Activated CD4-positive, alpha-beta memory T cell treated with anti-CD3 and anti-CD28 coated beads, Interleukin-2, amount 10 ng/mL, durations not matched to agents 7 days and 5 days (primary cell): ENCODE results near the gene MYO5B. TPM values are rescaled to one million over a fixed set of nuclear protein-coding genes. Genes with fewer than 3 reads are reported as not detected.

Experiments used
- CTCF ChIA-PET: fragments of 350-600 bp; sonication (Branson Sonifier 250); formaldehyde crosslinking; loops from one replicate; lab custom pipeline; 2021; ENCODE audit warnings: antibody characterized with exemption, inconsistent platforms; lab: Charles Lee
- POLR2A ChIA-PET: fragments of 350-600 bp; sonication (Branson Sonifier 250); formaldehyde crosslinking; loops from one replicate; lab custom pipeline; 2021; ENCODE audit warnings: antibody characterized with exemption; lab: Charles Lee
- DNase-seq: peaks from one replicate; pipeline ENCODE4 v3.0.0-alpha.2; 2020
- H3K27ac Mint-ChIP-seq: one replicate; pipeline ENCODE4 v1.8.0; 2021; ENCODE audit warnings: mild to moderate bottlenecking, mixed read lengths
- H3K27me3 Mint-ChIP-seq: one replicate; pipeline ENCODE4 v1.8.0; 2021; ENCODE audit warnings: mixed read lengths
- H3K36me3 Mint-ChIP-seq: one replicate; pipeline ENCODE4 v1.8.0; 2021; ENCODE audit warnings: low read depth, mixed read lengths
- H3K4me1 Mint-ChIP-seq: one replicate; pipeline ENCODE4 v1.8.0; 2021; ENCODE audit warnings: mixed read lengths
- H3K4me3 Mint-ChIP-seq: one replicate; pipeline ENCODE4 v1.8.0; 2021; ENCODE audit warnings: mild to moderate bottlenecking, mixed read lengths
- H3K9me3 Mint-ChIP-seq: one replicate; pipeline ENCODE4 v1.8.0; 2021; ENCODE audit warnings: mixed read lengths
- total RNA-seq, 2 experiments: library from RNA; stranded (reverse); gene quantifications; one replicate each; pipeline ENCODE4 v1.2.3, GENCODE V29; 2021

MYO5B gene
- total RNA-seq, 2 experiments from 2014 or later = not detected

GRCh38 chr18:49936821-49937220 is 258.1 kb downstream of the MYO5B start:
- Mint-ChIP-seq H3K4me1 (no peaks in the 10 kb centered on the region), H3K4me3 (no peak overlapping the region), H3K27me3 (peaks cover 14% of the 10 kb centered on the region), H3K9me3 (no peaks in the 10 kb centered on the region), H3K27ac (no peak overlapping the region), H3K36me3 (no peaks in the 10 kb centered on the region)
- DNase-seq = no peak
- CTCF ChIA-PET = no interaction called here
- POLR2A ChIA-PET = no interaction called here

- Mint-ChIP-seq H3K4me3 (no peak overlapping the region), H3K27me3 (peaks cover 12% of the 10 kb centered on the region), H3K36me3 (no peaks in the 10 kb centered on the region), H3K4me1 (no peaks in the 10 kb centered on the region), H3K9me3 (no peaks in the 10 kb centered on the region), H3K27ac (no peak overlapping the region)
- ChIA-PET CTCF (no interaction called here), POLR2A (interaction anchor here (1.0 kb wide), 1 partner anchor 75 kb away, joined by 3 read pairs; no protein-coding TSS in a partner anchor)
- no peak for DNase-seq
These were observed 259.7 kb downstream of the MYO5B start for GRCh38 chr18:49935215-49935614.

- CTCF ChIA-PET = no interaction called here
- H3K4me1 Mint-ChIP-seq = no peaks in the 10 kb centered on the region
- no peaks in the 10 kb centered on the region for H3K9me3 Mint-ChIP-seq
- H3K4me3 Mint-ChIP-seq = no peak overlapping the region
- POLR2A ChIA-PET = interaction anchor here (1.0 kb wide), 1 partner anchor 74 kb away, joined by 3 read pairs; no protein-coding TSS in a partner anchor
- H3K27ac Mint-ChIP-seq = no peak overlapping the region
- no peak for DNase-seq
- H3K36me3 Mint-ChIP-seq = no peaks in the 10 kb centered on the region
- peaks cover 14% of the 10 kb centered on the region for H3K27me3 Mint-ChIP-seq
These were observed 260.5 kb downstream of the MYO5B start for GRCh38 chr18:49934457-49934856.

- H3K27ac Mint-ChIP-seq = no peak overlapping the region
- H3K4me3 Mint-ChIP-seq = no peak overlapping the region
- H3K9me3 Mint-ChIP-seq = no peaks in the 10 kb centered on the region
- peaks cover 12% of the 10 kb centered on the region for H3K27me3 Mint-ChIP-seq
- DNase-seq = no peak
- ChIA-PET POLR2A (no interaction called here), CTCF (no interaction called here)
- no peaks in the 10 kb centered on the region for H3K4me1 Mint-ChIP-seq
- H3K36me3 Mint-ChIP-seq = no peaks in the 10 kb centered on the region
These were observed 261.3 kb downstream of the MYO5B start for GRCh38 chr18:49933530-49934128.

- ChIA-PET POLR2A (no interaction called here), CTCF (no interaction called here)
- Mint-ChIP-seq H3K4me1 (no peaks in the 10 kb centered on the region), H3K9me3 (no peaks in the 10 kb centered on the region), H3K36me3 (no peaks in the 10 kb centered on the region), H3K27ac (no peak overlapping the region), H3K4me3 (no peak overlapping the region), H3K27me3 (peaks cover 17% of the 10 kb centered on the region)
- DNase-seq = no peak
These were observed 263.2 kb downstream of the MYO5B start for GRCh38 chr18:49931760-49932159.

- no peak overlapping the region for H3K27ac Mint-ChIP-seq
- peaks cover 20% of the 10 kb centered on the region for H3K27me3 Mint-ChIP-seq
- ChIA-PET POLR2A (no interaction called here), CTCF (no interaction called here)
- H3K9me3 Mint-ChIP-seq = no peaks in the 10 kb centered on the region
- no peaks in the 10 kb centered on the region for H3K36me3 Mint-ChIP-seq
- H3K4me1 Mint-ChIP-seq = no peaks in the 10 kb centered on the region
- no peak overlapping the region for H3K4me3 Mint-ChIP-seq
- no peak for DNase-seq
These were observed 263.8 kb downstream of the MYO5B start for GRCh38 chr18:49931179-49931578.

GRCh38 chr18:49926106-49926745 is 268.7 kb downstream of the MYO5B start:
- ChIA-PET CTCF (no interaction called here), POLR2A (no interaction called here)
- Mint-ChIP-seq H3K4me1 (no peaks in the 10 kb centered on the region), H3K27ac (no peak overlapping the region), H3K9me3 (no peaks in the 10 kb centered on the region), H3K4me3 (no peak overlapping the region), H3K36me3 (no peaks in the 10 kb centered on the region), H3K27me3 (peaks cover 25% of the 10 kb centered on the region)
- no peak for DNase-seq

- no peaks in the 10 kb centered on the region for H3K4me1 Mint-ChIP-seq
- no peaks in the 10 kb centered on the region for H3K9me3 Mint-ChIP-seq
- H3K27me3 Mint-ChIP-seq = peaks cover 38% of the 10 kb centered on the region
- no peak overlapping the region for H3K27ac Mint-ChIP-seq
- ChIA-PET POLR2A (no interaction called here), CTCF (no interaction called here)
- DNase-seq = no peak
- H3K36me3 Mint-ChIP-seq = no peaks in the 10 kb centered on the region
- no peak overlapping the region for H3K4me3 Mint-ChIP-seq
These were observed 270.5 kb downstream of the MYO5B start for GRCh38 chr18:49924293-49924983.

GRCh38 chr18:49922228-49922627 is 272.7 kb downstream of the MYO5B start:
- no peak for DNase-seq
- CTCF ChIA-PET = no interaction called here
- Mint-ChIP-seq H3K36me3 (no peaks in the 10 kb centered on the region), H3K4me1 (no peaks in the 10 kb centered on the region), H3K9me3 (no peaks in the 10 kb centered on the region), H3K27me3 (peaks cover 43% of the 10 kb centered on the region), H3K27ac (no peak overlapping the region), H3K4me3 (no peak overlapping the region)
- POLR2A ChIA-PET = no interaction called here

- no peak for DNase-seq
- Mint-ChIP-seq H3K27ac (no peak overlapping the region), H3K36me3 (no peaks in the 10 kb centered on the region), H3K4me3 (no peak overlapping the region), H3K4me1 (no peaks in the 10 kb centered on the region), H3K9me3 (no peaks in the 10 kb centered on the region), H3K27me3 (peaks cover 39% of the 10 kb centered on the region)
- ChIA-PET CTCF (interaction anchor here (0.7 kb wide), 1 partner anchor 268 kb away, joined by 4 read pairs; no protein-coding TSS in a partner anchor), POLR2A (no interaction called here)
These were observed 273.5 kb downstream of the MYO5B start for GRCh38 chr18:49921318-49921985.

- POLR2A ChIA-PET = no interaction called here
These were observed 274.2 kb downstream of the MYO5B start for GRCh38 chr18:49920731-49921130.

GRCh38 chr18:49917742-49918141 is 277.2 kb downstream of the MYO5B start:
- CTCF ChIA-PET = no interaction called here
- Mint-ChIP-seq H3K4me3 (no peak overlapping the region), H3K27ac (no peak overlapping the region)

More at GRCh38 chr18:49920731-49921130, 274.2 kb downstream of the MYO5B start:
- no peak overlapping the region for H3K4me3 Mint-ChIP-seq
- no peak overlapping the region for H3K27ac Mint-ChIP-seq
- H3K9me3 Mint-ChIP-seq = no peaks in the 10 kb centered on the region
- peaks cover 36% of the 10 kb centered on the region for H3K27me3 Mint-ChIP-seq
- no peaks in the 10 kb centered on the region for H3K36me3 Mint-ChIP-seq
- no peak for DNase-seq
- no peaks in the 10 kb centered on the region for H3K4me1 Mint-ChIP-seq
- CTCF ChIA-PET = interaction anchor here (0.7 kb wide), 1 partner anchor 154 kb away, joined by 4 read pairs; no protein-coding TSS in a partner anchor

GRCh38 chr18:49915352-49915751 is 279.6 kb downstream of the MYO5B start:
- CTCF ChIA-PET = no interaction called here

More at GRCh38 chr18:49917742-49918141, 277.2 kb downstream of the MYO5B start:
- no peaks in the 10 kb centered on the region for H3K4me1 Mint-ChIP-seq
- no peaks in the 10 kb centered on the region for H3K36me3 Mint-ChIP-seq
- DNase-seq = no peak
- peaks cover 36% of the 10 kb centered on the region for H3K27me3 Mint-ChIP-seq
- POLR2A ChIA-PET = no interaction called here
- H3K9me3 Mint-ChIP-seq = no peaks in the 10 kb centered on the region

More at GRCh38 chr18:49915352-49915751, 279.6 kb downstream of the MYO5B start:
- Mint-ChIP-seq H3K9me3 (no peaks in the 10 kb centered on the region), H3K27ac (no peak overlapping the region), H3K4me3 (no peak overlapping the region), H3K27me3 (peaks cover 18% of the 10 kb centered on the region), H3K36me3 (no peaks in the 10 kb centered on the region), H3K4me1 (no peaks in the 10 kb centered on the region)
- DNase-seq = no peak
- POLR2A ChIA-PET = no interaction called here
